AG04449 (cell line): ENCODE data around the gene BCKDHB.

Experiments used
- CTCF ChIA-PET: fragments of 350-600 bp; formaldehyde crosslinking; extraction: SDS; loops from one replicate; lab custom pipeline; 2021; ENCODE audit warnings: antibody characterized with exemption; lab: Yijun Ruan, JAX
- POLR2A ChIA-PET: fragments of 400-600, 350-600 bp; formaldehyde crosslinking; extraction: SDS; loops from one replicate; lab custom pipeline; 2020; ENCODE audit warnings: antibody characterized with exemption, inconsistent platforms; lab: Yijun Ruan, JAX
- DNase-seq: peaks from one replicate; pipeline ENCODE4 v3.0.0-alpha.2; 2010; ENCODE audit warnings: low read depth, low spot score
- H3K4me3 ChIP-seq: 2 replicates; pipeline ENCODE4 v1.5.1; 2011; ENCODE audit warnings: low read depth, mild to moderate bottlenecking, control low read depth, low read length
- CTCF ChIP-seq: IDR thresholded peaks from one replicate; pipeline ENCODE4 v1.5.1; 2011; ENCODE audit warnings: mild to moderate bottlenecking, moderate library complexity, low read length, control low read depth, inconsistent platforms; ENCODE audit not compliant: insufficient read depth; ENCODE audit errors: missing control alignments

BCKDHB gene

DNA sequence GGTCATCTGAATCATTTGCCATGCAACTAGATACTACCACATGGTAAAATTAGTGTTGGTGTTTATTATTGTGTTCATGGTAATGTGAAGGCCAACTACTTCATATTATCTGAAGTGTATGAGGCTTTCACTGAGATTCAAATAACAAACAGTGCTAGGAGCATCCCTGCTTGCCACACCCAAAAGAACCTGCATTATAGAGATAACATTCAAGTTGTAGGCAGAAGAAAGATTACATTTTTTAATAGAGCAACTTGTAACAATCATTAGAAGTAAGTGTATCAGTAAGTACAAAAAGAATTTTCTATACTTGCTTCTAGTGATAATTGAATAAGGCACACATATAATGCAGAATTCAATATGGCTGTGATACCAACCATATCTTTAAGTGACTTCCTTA lies 49.8 kb downstream of the BCKDHB start:
- POLR2A ChIA-PET = no interaction called here
- CTCF ChIA-PET = no interaction called here
- no peak for DNase-seq

GRCh38 chr6:80158478-80158989 lies 52.1 kb downstream of the BCKDHB start:
- no peak overlapping the region for H3K4me3 ChIP-seq
- POLR2A ChIA-PET = no interaction called here
- no peak for TF ChIP-seq CTCF
- CTCF ChIA-PET = no interaction called here
- DNase-seq = no peak

More for the DNA sequence above, 49.8 kb downstream of the BCKDHB start:
- no peak overlapping the region for H3K4me3 ChIP-seq
- no peak for TF ChIP-seq CTCF

- ChIA-PET POLR2A (interaction anchor here (0.6 kb wide), 1 partner anchor 1591 kb away, joined by 3 read pairs; the partner anchor contains the start of gene TENT5A), CTCF (no interaction called here)
- no peak overlapping the region for H3K4me3 ChIP-seq
- DNase-seq = no peak
- no peak for TF ChIP-seq CTCF
Measured at GRCh38 chr6:80161434-80161833, 55.0 kb downstream of the BCKDHB start.

DNA sequence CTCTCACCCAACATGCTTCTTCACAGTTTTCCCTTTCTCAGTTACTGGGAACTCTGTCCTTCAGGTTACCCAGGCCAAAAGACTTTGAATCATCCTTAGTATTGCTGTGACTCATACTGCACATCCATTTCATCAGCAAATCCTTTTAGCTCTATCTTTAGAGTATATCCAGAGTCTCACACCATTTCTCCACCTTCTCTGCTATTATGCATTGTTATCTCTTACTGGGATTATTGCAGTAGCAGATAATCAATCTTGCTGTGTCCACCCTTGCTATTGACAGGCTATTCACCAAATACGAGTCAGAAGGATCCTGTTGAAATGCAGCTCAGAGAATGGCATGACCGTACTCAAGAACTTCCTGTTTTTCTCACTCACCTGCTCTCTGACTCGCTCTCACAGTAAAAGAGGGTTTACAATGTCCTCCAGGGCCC lies 57.3 kb downstream of the BCKDHB start:
- TF ChIP-seq CTCF = no peak
- ChIA-PET POLR2A (no interaction called here), CTCF (interaction anchor here (0.7 to 1.2 kb wide), 3 partner anchors 31 to 62 kb away, joined by 3 to 5 read pairs (median 3); no protein-coding TSS in a partner anchor)
- peak; percentile 51 for DNase-seq
- H3K4me3 ChIP-seq = no peak overlapping the region

- no peak overlapping the region for H3K4me3 ChIP-seq
- ChIA-PET CTCF (interaction anchor here (1.1 kb wide), 1 partner anchor 26 kb away, joined by 3 read pairs; no protein-coding TSS in a partner anchor), POLR2A (no interaction called here)
- no peak for TF ChIP-seq CTCF
- DNase-seq = no peak
Measured at GRCh38 chr6:80165143-80165542, 58.7 kb downstream of the BCKDHB start.

GRCh38 chr6:80165819-80166218 lies 59.3 kb downstream of the BCKDHB start:
- ChIA-PET POLR2A (no interaction called here), CTCF (no interaction called here)
- DNase-seq = no peak
- no peak overlapping the region for H3K4me3 ChIP-seq
- TF ChIP-seq CTCF = no peak
